GM18873 (cell line): ENCODE measurements around the gene SLC31A1.
A peak's percentile ranks its signal among the peaks of the same experiment; 100 is the strongest.
"Not testable (repeated sequence)": the region's sequence is repeated elsewhere in the genome, so short reads cannot be mapped to it uniquely, and the experiment has no call there.

Source experiments
- ATAC-seq: cut with Tn5 transposase; IDR thresholded peaks from one replicate; pipeline ENCODE4 v1.9.1; 2021; ENCODE audit warnings: mild to moderate bottlenecking, moderate library complexity, moderate number of reproducible peaks; ENCODE audit not compliant: unreplicated experiment, low FRiP score

SLC31A1 gene

GRCh38 chr9:113258282-113258681 lies 36.9 kb downstream of the SLC31A1 start:
- ATAC-seq: no peak

- ATAC-seq: no peak
These were observed 40.8 kb downstream of the SLC31A1 start for GRCh38 chr9:113261917-113262671.

GRCh38 chr9:113266174-113266573 lies 44.8 kb downstream of the SLC31A1 start:
- ATAC-seq: no peak

GRCh38 chr9:113267911-113268566 lies 46.7 kb downstream of the SLC31A1 start:
- no peak for ATAC-seq

- no peak for ATAC-seq
These were observed 48.0 kb downstream of the SLC31A1 start for GRCh38 chr9:113269355-113269754.

- no peak for ATAC-seq
These were observed 48.5 kb downstream of the SLC31A1 start for GRCh38 chr9:113269871-113270270.

- ATAC-seq: no peak
These were observed 53.3 kb downstream of the SLC31A1 start for GRCh38 chr9:113274474-113275156.

GRCh38 chr9:113275157-113276131 lies 54.1 kb downstream of the SLC31A1 start, which contains the start of the genes CDC26 and PRPF4:
Gene CDC26 (minus strand): TSS chr9:113275572. CDS start chr9:113272507, 3,065 bp downstream.
Gene PRPF4 (plus strand): TSS chr9:113275658. CDS start chr9:113275744, 86 bp downstream.
- ATAC-seq: peak; percentile 97

GRCh38 chr9:113278840-113279239 lies 57.5 kb downstream of the SLC31A1 start:
- no peak for ATAC-seq

GRCh38 chr9:113281356-113281755 lies 60.0 kb downstream of the SLC31A1 start:
- ATAC-seq: no peak

GRCh38 chr9:113289091-113289490 lies 67.7 kb downstream of the SLC31A1 start:
- ATAC-seq: no peak

- ATAC-seq: no peak
These were observed 68.8 kb downstream of the SLC31A1 start for GRCh38 chr9:113290052-113290607.

GRCh38 chr9:113293285-113293878 lies 72.0 kb downstream of the SLC31A1 start:
- ATAC-seq: no peak

GRCh38 chr9:113296247-113296646 lies 74.9 kb downstream of the SLC31A1 start:
- ATAC-seq: not testable (repeated sequence)

- no peak for ATAC-seq
These were observed 75.6 kb downstream of the SLC31A1 start for GRCh38 chr9:113296796-113297558.

GRCh38 chr9:113298311-113298710 lies 77.0 kb downstream of the SLC31A1 start:
- no peak for ATAC-seq

GRCh38 chr9:113298924-113299770 lies 77.8 kb downstream of the SLC31A1 start:
- ATAC-seq: no peak

GRCh38 chr9:113299800-113300292 lies 78.5 kb downstream of the SLC31A1 start:
- no peak for ATAC-seq
